RWPE2 (cell line): ENCODE results near the gene OR10A5.

Experiments
- ATAC-seq: fragments of 200-7000 bp; cut with Tn5 transposase; 3 replicates; pipeline ENCODE4 v1.9.1; 2021; ENCODE audit warnings: low read depth
- DNase-seq: peaks from one replicate; pipeline ENCODE4 v3.0.0-alpha.2; 2020; ENCODE audit warnings: low spot score
- H3K27ac ChIP-seq: fragments of 450-650 bp; 2 replicates; pipeline ENCODE4 v1.5.1; 2017; ENCODE audit warnings: mild to moderate bottlenecking; ENCODE audit not compliant: poor library complexity, severe bottlenecking
- H3K27me3 ChIP-seq: fragments of 250-450 bp; sonication (Bioruptor Pico); 2 replicates; pipeline ENCODE4 v1.5.1; 2021; ENCODE audit warnings: mild to moderate bottlenecking, moderate library complexity; ENCODE audit not compliant: insufficient read depth, poor library complexity, severe bottlenecking
- H3K36me3 ChIP-seq: fragments of 250-450 bp; sonication (Bioruptor Pico); 2 replicates; pipeline ENCODE4 v1.5.1; 2020; ENCODE audit warnings: low read depth, mild to moderate bottlenecking, moderate library complexity
- H3K4me1 ChIP-seq: fragments of 250-450 bp; sonication (Bioruptor Pico); 2 replicates; pipeline ENCODE4 v1.5.1; 2021; ENCODE audit warnings: mild to moderate bottlenecking, moderate library complexity; ENCODE audit not compliant: insufficient read depth, poor library complexity, severe bottlenecking
- H3K4me3 ChIP-seq: fragments of 250-450 bp; sonication (Bioruptor Pico); 2 replicates; pipeline ENCODE4 v1.5.1; 2021; ENCODE audit warnings: mild to moderate bottlenecking, moderate library complexity; ENCODE audit not compliant: severe bottlenecking
- H3K9me3 ChIP-seq: fragments of 250-450 bp; sonication (Bioruptor Pico); 2 replicates; pipeline ENCODE4 v1.5.1; 2021; ENCODE audit warnings: mild to moderate bottlenecking, moderate library complexity; ENCODE audit not compliant: severe bottlenecking
- CTCF ChIP-seq: fragments of 450-650 bp; IDR thresholded peaks from one replicate; pipeline ENCODE4 v1.5.1; 2017; ENCODE audit warnings: mild to moderate bottlenecking, moderate library complexity; ENCODE audit not compliant: poor library complexity, severe bottlenecking

The OR10A5 gene

GRCh38 chr11:6833356-6833755 lies 12.1 kb upstream of the OR10A5 start:
- no peak for TF ChIP-seq CTCF
- H3K4me3 ChIP-seq, result no peak overlapping the region
- DNase-seq (no peak), ATAC-seq (no peak)
- no peaks in the 10 kb centered on the region for H3K9me3 ChIP-seq
- no peaks in the 10 kb centered on the region for H3K36me3 ChIP-seq
- H3K4me1 ChIP-seq, result no peaks in the 10 kb centered on the region
- H3K27me3 ChIP-seq, result no peaks in the 10 kb centered on the region
- no peak overlapping the region for H3K27ac ChIP-seq

DNA sequence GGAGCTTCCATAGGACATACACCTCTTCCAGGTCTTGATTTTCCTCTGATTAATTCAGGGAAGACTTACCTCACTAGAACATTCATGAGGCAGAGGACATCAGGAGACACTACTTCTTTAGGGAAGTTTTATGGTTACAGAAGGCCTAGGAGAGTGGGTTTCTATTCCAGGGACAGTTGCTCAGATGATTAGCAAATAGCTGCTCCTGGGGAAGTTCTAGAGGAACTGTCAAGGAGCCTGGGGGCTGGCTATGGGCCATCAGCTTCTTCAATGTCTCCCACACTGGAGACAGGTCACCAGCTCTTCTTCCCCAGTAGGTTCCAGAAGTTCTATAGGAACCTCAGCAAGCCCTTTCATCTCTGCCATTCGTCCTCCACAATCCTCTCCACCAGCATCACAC lies 11.5 kb upstream of the OR10A5 start:
- no peak overlapping the region for H3K4me3 ChIP-seq

GRCh38 chr11:6841694-6842093 lies 3.8 kb upstream of the OR10A5 start:
- Histone ChIP-seq H3K27ac (no peak overlapping the region), H3K27me3 (no peaks in the 10 kb centered on the region), H3K9me3 (no peaks in the 10 kb centered on the region), H3K4me3 (no peak overlapping the region), H3K4me1 (no peaks in the 10 kb centered on the region), H3K36me3 (no peaks in the 10 kb centered on the region)
- ATAC-seq (no peak), DNase-seq (no peak)
- TF ChIP-seq CTCF, result no peak

More for the DNA sequence above, 11.5 kb upstream of the OR10A5 start:
- ATAC-seq (no peak), DNase-seq (no peak)
- Histone ChIP-seq H3K36me3 (no peaks in the 10 kb centered on the region), H3K27ac (no peak overlapping the region), H3K9me3 (no peaks in the 10 kb centered on the region), H3K27me3 (no peaks in the 10 kb centered on the region), H3K4me1 (no peaks in the 10 kb centered on the region)
- TF ChIP-seq CTCF, result no peak

GRCh38 chr11:6843670-6844069 lies 1.8 kb upstream of the OR10A5 start:
- Histone ChIP-seq H3K36me3 (no peaks in the 10 kb centered on the region), H3K4me1 (no peaks in the 10 kb centered on the region), H3K27ac (no peak overlapping the region), H3K27me3 (no peaks in the 10 kb centered on the region), H3K9me3 (no peaks in the 10 kb centered on the region), H3K4me3 (no peak overlapping the region)
- DNase-seq (no peak), ATAC-seq (no peak)
- TF ChIP-seq CTCF, result no peak

GRCh38 chr11:6844356-6844755 lies 1.1 kb upstream of the OR10A5 start:
- H3K27me3 ChIP-seq, result no peaks in the 10 kb centered on the region
- ATAC-seq (no peak), DNase-seq (no peak)
- no peaks in the 10 kb centered on the region for H3K36me3 ChIP-seq
- no peaks in the 10 kb centered on the region for H3K4me1 ChIP-seq
- no peak overlapping the region for H3K27ac ChIP-seq
- no peaks in the 10 kb centered on the region for H3K9me3 ChIP-seq
- H3K4me3 ChIP-seq, result no peak overlapping the region
- no peak for TF ChIP-seq CTCF
